GM13977 (cell line): ENCODE results near the gene AKNA.

Experiments used
- DNase-seq: peaks from one replicate; pipeline ENCODE4 v3.0.0; 2012; ENCODE audit warnings: low spot score
- in situ Hi-C: fragments of 300-500 bp; cut with MboI; formaldehyde crosslinking; loops from one replicate; pipeline ENCODE4 v1.12.0; 2022; ENCODE audit warnings: low sequenced_read_pairs, low pct_unique_long_range_greater_than_20kb, mixed read lengths, inconsistent platforms; ENCODE audit not compliant: unreplicated experiment
- TF ChIP-seq, protein P1 (sequence below): IDR thresholded peaks from 2 replicates; pipeline ENCODE4 v1.5.1; 2012; ENCODE audit warnings: mild to moderate bottlenecking, control low read depth; ENCODE audit not compliant: insufficient read depth; ENCODE audit errors: extremely low read depth, missing control alignments

The AKNA gene

DNA sequence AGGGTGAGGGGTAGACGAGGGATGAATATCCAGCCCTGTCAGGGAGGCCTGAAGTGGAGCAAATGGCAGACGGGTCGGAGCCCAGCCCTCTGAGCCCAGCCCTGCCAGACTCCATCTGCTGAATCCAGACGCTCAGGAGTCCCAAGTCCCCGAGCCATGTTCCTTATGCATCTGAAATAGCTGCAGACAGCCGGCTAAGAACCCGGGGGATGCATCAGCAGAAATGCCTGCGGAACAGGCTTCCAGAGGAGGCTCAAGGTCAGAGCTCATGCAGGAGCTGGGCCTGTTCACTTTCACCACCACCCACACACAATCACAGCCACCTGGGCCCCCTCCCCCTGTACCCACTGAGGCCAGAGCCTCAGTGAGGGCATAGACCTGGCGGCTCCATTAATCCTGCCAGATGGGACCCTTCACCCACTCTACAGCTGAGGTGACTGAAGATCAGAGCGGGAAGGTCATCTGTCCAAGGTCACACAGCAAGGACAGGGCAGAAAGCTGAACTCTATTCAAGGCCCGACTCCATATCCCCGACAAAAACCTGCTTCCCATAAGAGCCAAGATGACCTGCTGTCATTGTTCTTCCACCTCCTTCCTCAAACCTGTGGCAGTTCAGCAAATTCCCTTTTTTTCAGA, 24.4 kb upstream of the AKNA start:
- TF ChIP-seq, protein P1, sequence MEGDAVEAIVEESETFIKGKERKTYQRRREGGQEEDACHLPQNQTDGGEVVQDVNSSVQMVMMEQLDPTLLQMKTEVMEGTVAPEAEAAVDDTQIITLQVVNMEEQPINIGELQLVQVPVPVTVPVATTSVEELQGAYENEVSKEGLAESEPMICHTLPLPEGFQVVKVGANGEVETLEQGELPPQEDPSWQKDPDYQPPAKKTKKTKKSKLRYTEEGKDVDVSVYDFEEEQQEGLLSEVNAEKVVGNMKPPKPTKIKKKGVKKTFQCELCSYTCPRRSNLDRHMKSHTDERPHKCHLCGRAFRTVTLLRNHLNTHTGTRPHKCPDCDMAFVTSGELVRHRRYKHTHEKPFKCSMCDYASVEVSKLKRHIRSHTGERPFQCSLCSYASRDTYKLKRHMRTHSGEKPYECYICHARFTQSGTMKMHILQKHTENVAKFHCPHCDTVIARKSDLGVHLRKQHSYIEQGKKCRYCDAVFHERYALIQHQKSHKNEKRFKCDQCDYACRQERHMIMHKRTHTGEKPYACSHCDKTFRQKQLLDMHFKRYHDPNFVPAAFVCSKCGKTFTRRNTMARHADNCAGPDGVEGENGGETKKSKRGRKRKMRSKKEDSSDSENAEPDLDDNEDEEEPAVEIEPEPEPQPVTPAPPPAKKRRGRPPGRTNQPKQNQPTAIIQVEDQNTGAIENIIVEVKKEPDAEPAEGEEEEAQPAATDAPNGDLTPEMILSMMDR, result no peak
- DNase-seq, result no peak
- in situ Hi-C loops, result loop anchor here (25.0 kb wide), 1 partner anchor 600 kb away; no protein-coding TSS in a partner anchor

DNA sequence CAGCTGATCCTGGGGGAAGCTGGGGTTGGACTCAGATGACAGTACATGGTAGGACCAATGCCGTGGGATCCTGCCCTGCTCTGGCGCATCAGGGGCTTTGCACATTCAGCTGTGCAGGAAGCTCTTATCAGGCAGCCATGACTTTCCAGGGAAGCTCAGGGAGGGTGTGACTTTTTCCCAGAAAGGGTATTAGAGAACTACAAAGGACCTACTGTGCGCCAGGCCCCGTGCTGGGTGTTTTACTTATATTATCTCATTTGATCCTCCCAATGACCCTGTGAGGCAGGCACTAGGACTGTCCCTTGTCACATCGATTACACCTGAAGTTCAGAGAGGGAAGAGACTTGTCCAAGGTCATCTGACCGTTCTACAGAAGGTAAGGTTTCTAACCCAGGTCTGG, 23.7 kb upstream of the AKNA start:
- DNase-seq, result no peak
- TF ChIP-seq, protein P1, result no peak
- in situ Hi-C loops, result loop anchor here (25.0 kb wide), 1 partner anchor 601 kb away; no protein-coding TSS in a partner anchor

DNA sequence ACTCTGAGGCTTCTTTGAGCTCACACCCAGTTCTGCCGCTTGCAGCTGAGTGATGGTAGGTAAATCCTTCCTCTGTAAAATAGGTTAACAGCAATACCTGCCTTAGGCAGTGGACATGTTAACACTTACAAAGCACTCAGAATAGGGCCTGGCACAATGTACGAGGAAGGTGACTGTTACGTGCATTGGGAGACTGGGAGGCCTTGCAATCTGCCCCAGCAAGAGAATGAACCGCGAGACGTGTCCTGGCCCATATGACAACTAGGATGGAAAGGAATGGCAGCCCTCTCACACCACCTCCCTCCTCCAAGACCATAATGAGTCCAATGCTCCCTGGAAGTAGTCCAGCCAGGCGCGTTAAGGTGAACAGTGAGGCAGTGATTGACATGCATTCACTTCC, 23.1 kb upstream of the AKNA start:
- in situ Hi-C loops, result loop anchor here (25.0 kb wide), 1 partner anchor 601 kb away; no protein-coding TSS in a partner anchor
- no peak for DNase-seq
- TF ChIP-seq, protein P1, result no peak

DNA sequence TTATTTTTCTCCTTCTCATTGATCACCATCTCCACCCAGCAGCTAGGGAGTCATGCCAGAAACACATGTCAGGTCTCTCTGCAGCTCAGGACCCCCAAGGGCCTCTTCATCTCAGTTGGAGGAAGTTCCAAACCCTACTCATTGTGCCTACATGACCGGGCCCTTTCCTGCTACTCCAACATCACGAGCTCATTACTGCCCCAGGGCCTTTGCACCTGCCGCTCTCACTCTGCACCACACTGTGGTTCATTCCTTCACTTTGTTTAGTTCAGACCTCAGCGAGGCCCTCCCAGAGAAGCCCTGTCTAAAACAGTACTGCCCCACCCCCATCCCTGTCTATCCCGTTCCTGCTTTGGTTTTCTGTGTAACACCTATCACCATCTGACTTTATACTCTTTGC, 22.1 kb upstream of the AKNA start:
- in situ Hi-C loops, result loop anchor here (5.0 to 25.0 kb wide), 2 partner anchors 242 to 602 kb away; no protein-coding TSS in a partner anchor
- DNase-seq, result no peak
- TF ChIP-seq, protein P1, result no peak

DNA sequence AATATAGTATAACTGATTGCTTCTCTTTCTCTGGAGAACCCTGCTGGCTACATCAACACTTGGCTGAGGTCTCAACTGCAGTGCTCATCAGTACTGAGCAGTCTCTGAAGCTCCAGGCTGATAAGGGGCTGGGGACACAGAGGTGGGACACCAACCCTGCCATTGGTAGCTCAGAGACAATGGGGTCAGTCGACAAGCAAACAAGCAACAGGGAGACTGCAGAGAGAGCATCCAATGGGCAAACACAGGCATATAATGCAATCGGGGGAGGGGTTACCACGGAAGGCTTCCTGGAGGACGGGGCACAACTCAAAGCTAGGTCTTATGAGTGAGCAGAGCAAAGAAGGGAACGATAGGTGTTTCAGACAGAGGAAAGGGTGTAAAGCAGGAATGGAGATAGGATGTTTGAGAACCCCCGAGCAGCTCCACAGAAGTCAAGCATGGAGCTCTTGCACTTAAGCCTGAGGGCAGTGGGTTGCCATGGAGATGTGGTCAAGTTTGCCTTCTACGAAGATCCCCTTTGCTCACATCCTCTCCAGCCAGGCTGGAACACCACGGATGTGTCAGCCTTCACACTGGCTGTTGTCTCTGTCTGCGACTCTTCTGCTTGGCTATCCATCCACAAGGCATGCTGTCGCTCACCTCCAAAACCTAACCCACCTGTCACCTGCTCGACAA, 21.5 kb upstream of the AKNA start:
- in situ Hi-C loops, result loop anchor here (5.0 to 25.0 kb wide), 2 partner anchors 243 to 603 kb away; no protein-coding TSS in a partner anchor
- TF ChIP-seq, protein P1, result no peak
- peak; percentile 39 for DNase-seq

DNA sequence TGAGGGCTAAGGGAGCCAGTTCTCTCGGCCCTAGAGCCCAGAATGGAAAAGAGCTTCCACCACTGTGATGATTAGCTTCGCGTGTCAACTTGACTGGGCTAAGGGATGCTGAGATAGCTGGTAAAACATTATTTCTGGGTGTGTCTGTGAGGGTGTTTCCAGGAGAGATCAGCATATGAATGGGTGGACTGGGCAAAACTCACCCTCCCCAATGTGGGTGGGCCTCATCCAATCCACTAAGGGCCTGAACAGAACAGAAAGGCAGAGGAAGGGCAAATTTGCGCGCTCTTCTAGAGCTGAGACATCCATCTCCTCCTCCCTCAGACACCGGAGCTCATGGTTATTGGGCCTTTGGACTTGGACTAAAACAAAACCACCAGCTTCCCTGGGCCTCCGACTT, 20.9 kb upstream of the AKNA start:
- no peak for DNase-seq
- in situ Hi-C loops, result loop anchor here (5.0 to 25.0 kb wide), 2 partner anchors 244 to 604 kb away; no protein-coding TSS in a partner anchor
- TF ChIP-seq, protein P1, result no peak
